Gastroesophageal sphincter (tissue), 4 donors: ENCODE data around the gene CERS3. TPM values are rescaled to one million over a fixed set of nuclear protein-coding genes. Genes with fewer than 3 reads are reported as not detected.

Source experiments
- ATAC-seq: fragments of 150-250 bp; one replicate; pipeline ENCODE4 v1.9.1; 2016; ENCODE audit warnings: mild to moderate bottlenecking, moderate library complexity
- H3K27ac ChIP-seq, 4 donors: fragments of 200-600 bp; sonication (generic) in 3 of 4; 1 replicate in 3 of 4; 2 replicates in 1 of 4; pipeline ENCODE4 v1.5.1; 2016 to 2019
- H3K27me3 ChIP-seq: fragments of 200-600 bp; sonication (generic); one replicate; pipeline ENCODE4 v1.5.1; 2019
- H3K36me3 ChIP-seq, 2 donors: fragments of 200-600 bp; sonication (generic); one replicate each; pipeline ENCODE4 v1.5.1; 2019; ENCODE audit warnings: control low read depth in 1 of 2
- H3K4me1 ChIP-seq, 3 donors: fragments of 200-600 bp; sonication (generic); 1 replicate in 2 of 3; 2 replicates in 1 of 3; pipeline ENCODE4 v1.5.1; 2016 to 2019; ENCODE audit warnings: control low read depth in 2 of 3
- H3K4me3 ChIP-seq, 2 donors: fragments of 200-600 bp; sonication (generic); one replicate each; pipeline ENCODE4 v1.5.1; 2019; ENCODE audit warnings: mild to moderate bottlenecking in 1 of 2, moderate library complexity in 1 of 2
- H3K9me3 ChIP-seq, 3 donors: fragments of 200-600 bp; sonication (generic); one replicate each; pipeline ENCODE4 v1.5.1; 2017 to 2019; ENCODE audit warnings: control low read depth in 2 of 3
- EP300 ChIP-seq: sonication (generic); formaldehyde crosslinking; IDR thresholded peaks from one replicate; pipeline ENCODE4 v1.6.1; 2017; ENCODE audit warnings: antibody characterized with exemption, mild to moderate bottlenecking
- POLR2A ChIP-seq, 2 donors: fragments of 450-650 bp; IDR thresholded peaks; one replicate each; pipeline ENCODE4 v1.6.1; 2017; ENCODE audit warnings: antibody characterized with exemption in 2 of 2, mild to moderate bottlenecking in 2 of 2, moderate library complexity in 1 of 2
- POLR2AphosphoS5 ChIP-seq: sonication (generic); formaldehyde crosslinking; IDR thresholded peaks from one replicate; pipeline ENCODE4 v1.6.1; 2017; ENCODE audit warnings: antibody characterized with exemption
- WGBS, 2 donors: methylation state at CpG; one replicate each; pipeline ENCODE4 v1.1.5; 2018; ENCODE audit warnings: low coverage in 1 of 2; 5-methylcytosine and 5-hydroxymethylcytosine counted together
- total RNA-seq, 4 donors: library from RNA; depleted of rRNA; stranded (reverse); fragments of >200 nt; gene quantifications; one replicate each; pipeline ENCODE4 v1.1.0, GENCODE V29; 2016
- TF ChIP-seq, protein P1 (sequence below), 4 experiments: fragments of 200-600 bp in 2 of 4; fragments of 450-650 bp in 2 of 4; sonication (generic) in 1 of 4; IDR thresholded peaks; one replicate each; pipeline ENCODE4 v1.5.1; 2017 to 2019; ENCODE audit warnings: antibody characterized with exemption in 4 of 4, mild to moderate bottlenecking in 2 of 4, moderate library complexity in 2 of 4

CERS3 gene
- total RNA-seq, 4 donors from 2014 or later, result 0.27 to 7.6 (median 1.1) TPM

DNA sequence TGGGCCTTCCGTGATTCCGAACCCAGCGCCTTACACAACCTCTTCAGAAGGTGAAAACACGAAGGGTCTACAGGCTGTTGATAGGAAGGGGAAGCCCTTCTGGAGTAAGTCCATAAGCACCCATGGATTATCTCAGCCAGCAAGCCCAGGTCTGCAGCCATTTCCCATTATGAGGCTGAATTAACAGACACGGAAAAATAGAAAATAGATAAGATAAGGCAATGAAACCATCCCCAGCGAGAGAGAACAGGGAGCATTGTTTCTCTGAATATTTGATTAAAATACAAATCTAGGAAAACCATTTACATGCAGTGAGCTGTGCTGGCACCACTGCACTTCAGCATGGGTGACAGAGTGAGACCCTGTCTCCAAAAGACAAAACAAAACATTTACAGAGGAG lies 16.2 kb upstream of the CERS3 start:
- WGBS, 2 donors, result 38 to 84% methylated on average over 2 to 3 of the region's 6 CpGs
- H3K36me3 ChIP-seq, result no peaks in the 10 kb centered on the region
- no peak for ATAC-seq
- peaks cover 34% of the 10 kb centered on the region for H3K27me3 ChIP-seq
- H3K4me3 ChIP-seq, result no peak overlapping the region
- TF ChIP-seq POLR2AphosphoS5 (no peak), EP300 (no peak), POLR2A (IDR thresholded peaks at IDR 0.05) (no peak)
- TF ChIP-seq, protein P1, sequence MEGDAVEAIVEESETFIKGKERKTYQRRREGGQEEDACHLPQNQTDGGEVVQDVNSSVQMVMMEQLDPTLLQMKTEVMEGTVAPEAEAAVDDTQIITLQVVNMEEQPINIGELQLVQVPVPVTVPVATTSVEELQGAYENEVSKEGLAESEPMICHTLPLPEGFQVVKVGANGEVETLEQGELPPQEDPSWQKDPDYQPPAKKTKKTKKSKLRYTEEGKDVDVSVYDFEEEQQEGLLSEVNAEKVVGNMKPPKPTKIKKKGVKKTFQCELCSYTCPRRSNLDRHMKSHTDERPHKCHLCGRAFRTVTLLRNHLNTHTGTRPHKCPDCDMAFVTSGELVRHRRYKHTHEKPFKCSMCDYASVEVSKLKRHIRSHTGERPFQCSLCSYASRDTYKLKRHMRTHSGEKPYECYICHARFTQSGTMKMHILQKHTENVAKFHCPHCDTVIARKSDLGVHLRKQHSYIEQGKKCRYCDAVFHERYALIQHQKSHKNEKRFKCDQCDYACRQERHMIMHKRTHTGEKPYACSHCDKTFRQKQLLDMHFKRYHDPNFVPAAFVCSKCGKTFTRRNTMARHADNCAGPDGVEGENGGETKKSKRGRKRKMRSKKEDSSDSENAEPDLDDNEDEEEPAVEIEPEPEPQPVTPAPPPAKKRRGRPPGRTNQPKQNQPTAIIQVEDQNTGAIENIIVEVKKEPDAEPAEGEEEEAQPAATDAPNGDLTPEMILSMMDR (IDR thresholded peaks at IDR 0.05), result no peak
- H3K27ac ChIP-seq, result no peak overlapping the region
- no peaks in the 10 kb centered on the region for H3K9me3 ChIP-seq
- no peaks in the 10 kb centered on the region for H3K4me1 ChIP-seq

DNA sequence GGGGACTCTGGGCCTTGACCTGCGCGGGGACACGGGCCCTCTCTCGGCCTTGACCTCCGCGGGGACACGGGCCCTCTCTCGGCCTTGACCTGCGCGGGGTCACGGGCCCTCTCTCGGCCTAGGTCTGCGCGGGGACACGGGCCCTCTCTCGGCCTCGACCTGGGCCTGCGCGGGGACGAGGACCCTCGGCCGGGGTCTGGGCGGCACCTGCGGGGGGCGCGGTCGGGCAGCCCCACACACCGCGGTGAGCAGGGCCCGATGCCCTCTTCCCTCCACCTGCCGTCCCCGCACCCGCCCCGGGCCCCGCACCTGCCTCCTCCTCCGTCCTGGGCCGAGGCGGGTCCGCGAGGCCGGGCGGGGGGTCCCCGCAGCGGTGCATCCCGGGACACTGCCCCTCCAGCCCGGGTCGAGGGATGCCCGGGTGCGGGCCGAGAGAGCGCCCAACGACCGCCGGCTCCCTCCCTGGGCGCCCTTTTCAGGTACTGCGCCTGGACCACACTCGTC lies 15.6 kb upstream of the CERS3 start:
- ATAC-seq, result no peak
- Histone ChIP-seq H3K4me3 (no peak overlapping the region), H3K36me3 (no peaks in the 10 kb centered on the region), H3K4me1 (no peaks in the 10 kb centered on the region), H3K9me3 (no peaks in the 10 kb centered on the region), H3K27ac (no peak overlapping the region), H3K27me3 (peaks cover 34% of the 10 kb centered on the region)
- WGBS, 2 donors, result no CpG with 5 or more reads among the region's 57 CpGs
- TF ChIP-seq POLR2A (IDR thresholded peaks at IDR 0.05) (no peak), POLR2AphosphoS5 (no peak), EP300 (no peak)
- TF ChIP-seq, protein P1 (IDR thresholded peaks at IDR 0.05), result no peak

DNA sequence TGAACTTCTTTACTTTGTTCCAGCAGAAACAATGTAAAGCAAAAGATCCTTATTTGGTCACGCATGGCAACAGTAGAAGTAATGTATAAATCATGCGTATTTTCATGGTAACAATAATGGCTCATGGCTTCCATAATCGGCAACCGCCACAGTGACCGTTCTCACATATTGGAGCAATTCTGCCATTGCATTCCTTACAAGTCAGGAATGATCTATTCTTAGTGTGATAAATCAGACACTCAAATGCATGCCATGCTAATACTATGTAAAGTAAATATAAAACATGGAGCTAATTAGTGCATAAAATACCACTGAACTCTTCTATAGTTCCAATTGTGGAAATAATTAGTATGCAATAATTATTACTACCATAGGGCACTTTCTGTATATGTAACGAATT lies 13.5 kb upstream of the CERS3 start:
- Histone ChIP-seq H3K9me3 (no peaks in the 10 kb centered on the region), H3K4me1 (no peaks in the 10 kb centered on the region), H3K27ac (no peak overlapping the region), H3K36me3 (no peaks in the 10 kb centered on the region), H3K4me3 (no peak overlapping the region), H3K27me3 (peaks cover 34% of the 10 kb centered on the region)
- TF ChIP-seq POLR2AphosphoS5, result no peak
- no peak for TF ChIP-seq EP300
- ATAC-seq, result no peak
- WGBS, 2 donors, result 85 to 95% methylated on average over 6 of the region's 6 CpGs

DNA sequence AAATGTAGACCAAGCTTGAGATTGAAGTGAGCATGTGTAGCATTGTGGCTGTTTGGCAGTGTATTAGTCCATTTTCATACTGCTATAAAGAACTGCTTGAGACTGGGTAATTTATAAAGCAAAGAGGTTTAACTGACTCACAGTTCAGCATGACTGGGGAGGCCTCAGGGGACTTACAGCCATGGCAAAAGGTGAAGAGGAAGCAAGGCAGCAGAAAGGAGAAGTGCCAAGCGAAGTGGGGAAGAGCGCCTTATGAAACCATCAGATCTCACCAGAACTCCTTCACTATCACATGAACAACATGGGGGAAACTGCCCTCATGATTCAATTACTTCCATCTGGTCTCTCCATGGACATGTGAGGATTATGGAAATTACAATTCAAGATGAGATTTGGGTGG lies 8.6 kb upstream of the CERS3 start:
- no peak for TF ChIP-seq POLR2AphosphoS5
- no peak for ATAC-seq
- H3K36me3 ChIP-seq, result no peaks in the 10 kb centered on the region
- no peak overlapping the region for H3K27ac ChIP-seq
- WGBS, 2 donors, result 32 to 43% methylated on average over 2 of the region's 2 CpGs
- H3K4me3 ChIP-seq, result no peak overlapping the region
- H3K4me1 ChIP-seq, result no peaks in the 10 kb centered on the region
- H3K9me3 ChIP-seq, result no peaks in the 10 kb centered on the region
- peaks cover 14% of the 10 kb centered on the region for H3K27me3 ChIP-seq

DNA sequence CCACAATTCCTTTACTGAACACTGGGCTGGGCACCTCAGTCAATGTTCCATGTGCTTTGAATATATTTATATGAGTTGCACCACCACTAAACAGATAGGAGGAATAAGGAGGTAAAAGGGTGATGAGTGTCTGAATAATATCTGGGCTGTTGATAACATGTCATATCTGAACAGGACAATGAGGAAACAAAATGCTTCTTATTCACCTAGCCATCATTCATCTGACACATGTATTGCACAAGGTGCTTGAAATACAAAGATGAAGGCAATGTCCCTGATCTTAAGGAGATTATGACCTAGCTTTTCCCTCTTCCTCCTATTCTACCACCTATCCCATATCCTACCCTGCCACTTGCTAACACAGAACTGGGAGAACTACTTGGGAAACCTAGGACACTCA lies 8.0 kb upstream of the CERS3 start:
- Histone ChIP-seq H3K27me3 (peaks cover 14% of the 10 kb centered on the region), H3K4me1 (no peaks in the 10 kb centered on the region), H3K9me3 (no peaks in the 10 kb centered on the region), H3K36me3 (no peaks in the 10 kb centered on the region), H3K4me3 (no peak overlapping the region), H3K27ac (no peak overlapping the region)
- ATAC-seq, result no peak
- no peak for TF ChIP-seq POLR2A (IDR thresholded peaks at IDR 0.05)
- TF ChIP-seq, protein P1 (IDR thresholded peaks at IDR 0.05), result no peak

DNA sequence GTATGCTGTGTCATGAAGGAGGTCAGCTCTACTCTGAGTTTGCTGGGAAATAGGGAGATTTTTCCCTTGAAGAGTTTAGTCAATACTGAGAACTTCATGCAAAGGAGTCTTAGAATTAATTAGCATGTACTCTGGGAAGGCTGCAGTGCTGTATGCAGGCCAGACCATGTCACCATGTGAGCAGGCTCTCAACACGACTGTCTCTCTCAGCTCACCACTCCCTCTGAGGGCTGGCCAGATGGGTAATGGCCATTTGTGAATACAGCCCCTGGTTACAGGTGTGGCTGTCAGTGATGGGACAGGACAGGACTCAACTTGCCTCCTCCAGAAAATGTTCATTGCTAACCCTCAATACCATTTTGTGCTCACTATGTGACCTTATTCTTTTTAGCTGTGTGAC lies 5.1 kb upstream of the CERS3 start:
- 40% methylated on average over 1 of the region's 1 CpG; no CpG with 5 or more reads in 1 of the 2 donors for WGBS, 2 donors
- Histone ChIP-seq H3K4me1 (no peaks in the 10 kb centered on the region), H3K27me3 (peaks cover 6% of the 10 kb centered on the region), H3K4me3 (no peak overlapping the region), H3K9me3 (no peaks in the 10 kb centered on the region), H3K27ac (no peak overlapping the region), H3K36me3 (no peaks in the 10 kb centered on the region)
- TF ChIP-seq POLR2A (IDR thresholded peaks at IDR 0.05), result no peak
- TF ChIP-seq POLR2AphosphoS5, result no peak
- TF ChIP-seq, protein P1 (IDR thresholded peaks at IDR 0.05), result no peak
- no peak for ATAC-seq
